ENCODE measurements around the gene ADCY3.

ADCY3 gene

DNA sequence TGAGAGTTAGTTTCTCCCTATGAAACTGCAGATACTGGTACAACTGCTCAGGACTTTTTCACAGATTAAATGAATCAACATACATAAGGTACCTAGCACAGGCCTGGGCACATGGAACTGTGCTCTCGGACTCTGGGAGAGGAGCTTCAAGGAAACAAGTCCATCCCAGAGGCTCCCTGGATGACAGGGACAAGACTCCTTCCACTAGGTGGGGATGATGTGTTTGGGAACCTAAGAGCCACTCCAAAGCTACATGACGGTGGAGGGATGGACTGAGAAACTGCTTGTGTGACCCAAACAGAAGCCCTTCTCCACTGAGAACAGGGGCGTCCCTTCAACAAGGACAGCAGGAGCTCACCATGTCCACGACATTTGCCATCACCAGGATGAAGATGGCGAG lies 89.7 kb downstream of the ADCY3 start:
- TF ChIP-seq, protein P1, sequence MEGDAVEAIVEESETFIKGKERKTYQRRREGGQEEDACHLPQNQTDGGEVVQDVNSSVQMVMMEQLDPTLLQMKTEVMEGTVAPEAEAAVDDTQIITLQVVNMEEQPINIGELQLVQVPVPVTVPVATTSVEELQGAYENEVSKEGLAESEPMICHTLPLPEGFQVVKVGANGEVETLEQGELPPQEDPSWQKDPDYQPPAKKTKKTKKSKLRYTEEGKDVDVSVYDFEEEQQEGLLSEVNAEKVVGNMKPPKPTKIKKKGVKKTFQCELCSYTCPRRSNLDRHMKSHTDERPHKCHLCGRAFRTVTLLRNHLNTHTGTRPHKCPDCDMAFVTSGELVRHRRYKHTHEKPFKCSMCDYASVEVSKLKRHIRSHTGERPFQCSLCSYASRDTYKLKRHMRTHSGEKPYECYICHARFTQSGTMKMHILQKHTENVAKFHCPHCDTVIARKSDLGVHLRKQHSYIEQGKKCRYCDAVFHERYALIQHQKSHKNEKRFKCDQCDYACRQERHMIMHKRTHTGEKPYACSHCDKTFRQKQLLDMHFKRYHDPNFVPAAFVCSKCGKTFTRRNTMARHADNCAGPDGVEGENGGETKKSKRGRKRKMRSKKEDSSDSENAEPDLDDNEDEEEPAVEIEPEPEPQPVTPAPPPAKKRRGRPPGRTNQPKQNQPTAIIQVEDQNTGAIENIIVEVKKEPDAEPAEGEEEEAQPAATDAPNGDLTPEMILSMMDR (IDR thresholded peaks at IDR 0.05; ENCODE audit: control extremely low read depth, extremely low read depth, low read depth, missing control alignments), result no peak
- DNase-seq (ENCODE audit: extremely low spot score), result no peak
- ChIA-PET POLR2A (no interaction called here), CTCF (interaction anchor here (1.2 to 7.0 kb wide), 4 partner anchors 11 to 421 kb away, joined by 3 to 125 read pairs (median 6); no protein-coding TSS in a partner anchor)

DNA sequence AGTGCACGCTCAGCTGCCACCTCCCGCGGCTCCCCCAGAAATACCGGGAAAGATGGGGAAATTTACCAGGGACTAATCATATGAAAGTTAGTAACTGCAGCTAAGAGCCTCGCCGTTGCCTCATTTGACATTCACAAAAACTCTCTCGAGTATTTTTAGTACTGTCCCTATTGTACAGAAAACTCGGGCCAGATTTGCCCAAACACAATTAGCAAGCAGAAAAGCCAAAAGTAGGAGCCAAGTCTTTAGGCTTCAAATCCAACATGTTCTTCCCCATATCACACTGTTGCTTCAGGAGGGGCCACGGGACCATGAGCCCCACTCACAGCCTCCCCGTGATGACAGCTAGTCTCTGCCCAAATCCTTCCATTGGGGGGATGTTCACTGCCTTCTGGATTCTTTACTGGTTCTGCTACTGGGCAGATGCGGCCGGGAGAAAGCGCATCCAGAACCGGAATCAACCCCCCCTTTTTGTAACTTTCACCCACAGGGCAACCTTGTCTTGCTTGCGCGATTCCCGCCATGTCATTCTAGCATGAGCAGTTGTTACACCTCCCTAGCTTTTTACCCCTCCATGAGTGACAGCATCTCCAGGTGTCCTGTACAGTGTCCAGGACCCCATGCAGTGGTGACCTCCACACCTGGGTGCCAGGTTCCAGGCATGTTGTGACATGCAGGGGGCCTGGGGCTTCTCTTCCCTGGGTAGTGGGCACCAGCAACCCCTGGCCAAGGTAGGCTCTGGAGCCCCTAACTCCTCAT lies 91.6 kb downstream of the ADCY3 start:
- no peak for DNase-seq (ENCODE audit: extremely low spot score)
- POLR2A ChIA-PET, result interaction anchor here (0.7 kb wide), 1 partner anchor 13 kb away, joined by 6 read pairs; no protein-coding TSS in a partner anchor
- CTCF ChIA-PET, result interaction anchor here (0.6 to 7.0 kb wide), 46 partner anchors 8 to 663 kb away, joined by 3 to 125 read pairs (median 3); no protein-coding TSS in a partner anchor
- TF ChIP-seq, protein P1 (IDR thresholded peaks at IDR 0.05; ENCODE audit: control extremely low read depth, extremely low read depth, low read depth, missing control alignments), result no peak

DNA sequence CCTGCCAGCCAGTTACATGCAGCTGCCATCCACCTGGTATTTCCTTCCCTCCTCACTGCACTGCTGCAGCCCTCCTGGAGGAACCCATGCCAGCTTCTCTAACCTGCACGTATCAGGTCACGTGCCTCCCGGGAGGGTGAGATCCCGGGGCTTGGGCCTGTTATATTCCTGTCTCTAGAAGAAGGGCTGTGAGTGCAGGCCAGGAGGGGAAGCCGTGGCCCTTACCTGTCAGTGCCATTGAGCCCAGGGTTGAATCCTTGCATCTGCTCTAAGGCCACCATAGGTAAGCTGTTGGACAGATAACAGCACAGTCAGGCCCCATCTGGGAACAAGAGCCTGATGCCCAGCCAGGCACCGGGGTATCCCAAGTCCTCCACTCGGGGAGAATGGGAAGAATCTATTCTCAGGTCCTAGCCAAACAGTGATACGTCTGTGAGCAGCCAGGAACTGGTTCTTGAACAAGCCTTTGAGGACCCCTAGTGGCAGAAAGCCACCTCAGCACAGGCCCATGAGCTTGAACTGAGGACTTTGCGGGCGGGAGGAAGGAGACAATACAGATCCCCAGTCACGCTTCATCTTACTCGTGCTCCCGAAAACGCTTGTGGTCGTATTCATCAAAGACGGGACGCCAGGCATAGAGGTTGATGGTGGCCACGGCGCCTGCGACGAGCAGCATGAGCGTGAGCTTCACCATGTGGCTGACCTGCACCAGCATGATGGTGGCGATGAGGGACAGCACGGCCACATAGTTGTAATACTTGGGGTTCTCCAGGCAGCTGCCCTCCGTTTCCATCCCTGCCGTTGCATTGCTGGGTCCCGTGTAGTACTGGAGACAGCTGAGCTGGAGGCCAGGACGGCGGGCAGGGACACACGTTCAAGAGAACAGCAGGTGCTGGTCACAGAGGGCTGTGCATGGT lies 92.5 kb downstream of the ADCY3 start:
- ChIA-PET POLR2A (no interaction called here), CTCF (interaction anchor here (0.6 to 7.0 kb wide), 49 partner anchors 9 to 662 kb away, joined by 3 to 125 read pairs (median 3); no protein-coding TSS in a partner anchor)
- peak; percentile 88 for DNase-seq (ENCODE audit: extremely low spot score)
- TF ChIP-seq, protein P1 (IDR thresholded peaks at IDR 0.05; ENCODE audit: control extremely low read depth, extremely low read depth, low read depth, missing control alignments), result peak; percentile 94

DNA sequence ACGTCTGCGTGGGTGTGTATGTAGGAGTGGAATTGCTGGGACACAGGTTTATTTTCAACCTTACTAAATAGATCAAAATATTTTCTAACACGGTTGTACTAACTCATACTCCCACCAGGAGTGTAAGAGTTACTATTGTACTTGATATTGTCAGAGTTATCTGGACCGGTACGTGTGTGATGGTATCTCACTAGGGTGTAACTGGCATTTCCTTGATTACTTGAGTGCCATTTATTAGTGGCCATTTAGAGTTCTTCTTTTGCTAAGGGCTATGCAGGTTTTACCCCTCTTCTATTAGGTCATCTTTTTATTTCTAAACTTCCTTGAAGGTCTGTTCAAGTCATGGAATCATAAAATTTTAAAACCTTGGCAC lies 93.3 kb downstream of the ADCY3 start:
- ChIA-PET POLR2A (no interaction called here), CTCF (interaction anchor here (0.9 to 7.0 kb wide), 23 partner anchors 8 to 535 kb away, joined by 3 to 125 read pairs (median 5); no protein-coding TSS in a partner anchor)
- DNase-seq (ENCODE audit: extremely low spot score), result no peak
- TF ChIP-seq, protein P1 (IDR thresholded peaks at IDR 0.05; ENCODE audit: control extremely low read depth, extremely low read depth, low read depth, missing control alignments), result no peak

DNA sequence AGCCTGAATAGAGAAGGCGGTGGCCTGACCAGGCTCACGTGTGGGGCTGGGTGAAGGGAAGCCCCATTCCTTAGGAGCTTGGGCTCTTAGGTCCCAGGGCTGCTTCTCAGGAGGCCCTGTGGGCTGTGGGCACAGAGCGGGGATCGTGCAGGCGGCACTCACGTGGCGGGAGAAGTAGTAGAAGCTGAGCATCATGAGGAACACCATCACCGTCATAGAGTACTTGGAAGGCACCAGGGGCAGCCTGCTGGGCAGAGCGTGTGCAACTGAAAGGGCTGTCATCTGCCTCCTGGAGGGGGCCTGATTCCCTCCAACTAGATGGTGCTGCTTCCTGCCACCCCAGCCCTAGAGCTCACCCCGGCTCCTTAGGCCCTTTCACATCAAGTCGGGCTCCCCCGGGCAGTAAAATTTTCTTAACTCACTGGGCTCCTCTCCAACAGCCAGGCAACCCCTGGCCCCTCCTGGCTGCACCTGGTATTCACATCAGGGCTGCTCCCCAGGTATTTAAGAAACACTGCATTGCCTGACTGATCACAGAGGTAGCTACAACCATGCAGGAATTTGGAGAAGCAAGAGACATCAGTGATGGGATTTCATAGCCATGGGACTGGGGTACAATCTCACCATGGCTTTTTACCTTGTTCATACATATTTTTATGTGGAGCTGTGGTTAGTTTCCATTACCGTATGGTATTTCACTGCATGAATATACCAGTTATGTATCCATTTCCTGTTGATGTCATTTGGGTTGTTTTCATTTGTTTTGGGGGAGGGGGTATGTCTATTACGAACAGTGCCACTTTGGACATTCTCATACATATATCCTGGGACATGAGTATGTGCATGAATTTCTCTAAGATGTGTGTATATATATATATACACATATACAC lies 93.9 kb downstream of the ADCY3 start:
- no peak for DNase-seq (ENCODE audit: extremely low spot score)
- ChIA-PET CTCF (interaction anchor here (0.9 to 7.0 kb wide), 13 partner anchors 10 to 430 kb away, joined by 3 to 125 read pairs (median 5); no protein-coding TSS in a partner anchor), POLR2A (no interaction called here)
- TF ChIP-seq, protein P1 (IDR thresholded peaks at IDR 0.05; ENCODE audit: control extremely low read depth, extremely low read depth, low read depth, missing control alignments), result no peak
